ENCODE measurements around the gene OR10H5.
"Not testable (repeated sequence)": the region's sequence is repeated elsewhere in the genome, so short reads cannot be mapped to it uniquely, and the experiment has no call there.

OR10H5 gene

DNA sequence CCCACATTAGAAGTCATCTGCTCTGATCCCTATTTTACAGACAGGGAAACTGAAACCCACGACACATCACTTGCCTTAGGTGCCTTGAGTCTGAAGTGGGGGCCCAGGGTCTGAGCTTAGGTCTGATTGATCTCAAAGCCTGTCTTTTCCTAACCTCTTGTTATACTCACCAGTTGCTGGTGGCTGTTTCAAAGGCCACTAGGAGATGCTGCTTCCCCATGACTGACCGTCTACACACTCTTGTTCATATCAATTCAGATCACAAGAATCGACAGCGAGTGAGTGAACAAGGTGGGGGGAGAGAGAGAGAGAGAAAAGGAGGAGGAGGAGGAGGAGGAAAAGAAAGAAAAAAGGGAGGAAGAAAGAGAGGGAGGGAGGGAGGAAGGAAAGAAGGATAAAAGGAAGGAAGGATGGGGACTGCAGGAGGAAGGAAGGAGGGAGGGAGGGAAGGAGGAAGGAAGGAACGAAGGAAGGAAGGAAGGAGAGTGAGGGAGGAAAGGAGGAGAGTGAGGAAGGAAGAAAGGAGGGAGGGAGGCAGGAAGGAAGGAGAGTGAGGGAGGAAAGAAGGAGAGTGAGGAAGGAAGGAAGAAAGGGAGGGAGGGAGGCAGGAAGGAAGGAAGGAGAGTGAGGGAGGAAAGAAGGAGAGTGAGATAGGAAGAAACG, 24.7 kb downstream of the OR10H5 start:
- peak in 1 of 2 experiments; percentile 2 for DNase-seq

DNA sequence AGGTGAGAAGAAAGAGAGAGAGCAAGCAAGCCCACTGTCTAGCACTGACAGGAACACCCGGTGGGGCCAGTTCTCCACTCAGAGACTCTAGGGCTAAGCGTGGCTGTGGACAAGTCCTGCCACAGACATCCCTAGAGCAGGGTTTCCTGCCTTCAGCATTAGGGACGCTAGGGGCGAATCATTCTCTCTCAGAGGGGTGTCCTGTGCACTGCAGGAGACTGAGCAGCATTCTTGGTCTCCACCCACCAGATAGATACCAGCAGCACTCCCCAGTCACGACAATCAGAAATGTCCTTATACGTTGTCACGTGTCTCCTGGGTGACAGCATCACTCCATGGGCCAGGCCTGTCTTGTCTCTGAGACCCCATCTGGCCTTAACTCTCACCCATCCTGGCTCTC, 26.5 kb downstream of the OR10H5 start:
- no peak for DNase-seq

DNA sequence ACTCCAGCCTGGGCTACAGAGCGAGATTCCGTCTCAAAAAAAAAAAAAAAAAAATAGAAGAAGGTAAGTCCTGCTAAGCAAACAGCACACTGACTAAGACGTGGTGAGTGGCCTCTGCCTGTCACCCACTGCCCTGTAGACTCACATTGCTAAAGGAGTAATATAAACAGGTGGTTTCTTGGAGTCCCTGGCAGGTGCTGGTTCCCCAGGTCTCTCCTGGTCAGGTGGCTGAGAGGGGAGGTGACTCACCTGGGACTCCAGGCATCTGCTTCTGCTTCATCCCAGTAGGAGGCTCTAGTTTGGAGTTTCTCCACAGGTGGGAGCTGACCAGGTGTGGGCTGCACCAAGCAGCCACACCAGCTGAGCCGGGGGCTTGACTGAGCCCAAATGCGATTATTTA, 27.8 kb downstream of the OR10H5 start, which contains the start of gene OR10H1:
OR10H1 (minus strand) TSS at position 359 of the 400 bp plus-strand sequence. CDS start 7,627 bp downstream, outside the sequence.
- no peak for DNase-seq

DNA sequence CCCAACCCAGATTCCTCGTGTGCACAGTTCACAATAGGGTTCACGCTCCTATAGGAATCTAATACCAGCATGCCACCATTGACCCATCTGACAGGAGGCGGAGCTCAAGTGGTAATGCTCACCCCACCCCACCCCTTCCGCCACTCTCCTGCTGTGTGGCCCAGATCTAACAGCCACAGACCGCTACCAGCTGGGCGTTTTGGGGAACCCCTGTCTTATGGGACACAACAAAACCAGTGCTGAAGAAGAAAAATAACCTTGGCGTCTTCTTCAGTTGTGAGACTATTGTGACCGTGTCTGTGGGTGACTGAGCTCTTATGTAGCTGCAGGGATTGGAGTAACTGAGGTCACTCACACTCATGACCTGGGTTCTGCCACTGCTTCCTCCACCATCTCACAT, 33.2 kb downstream of the OR10H5 start:
- DNase-seq, result no peak

GRCh38 chr19:15825753-15826152, 38.3 kb downstream of the OR10H5 start:
- DNase-seq, result no peak

- DNase-seq, result no peak
Measured at GRCh38 chr19:15828121-15828610, 40.7 kb downstream of the OR10H5 start.

- DNase-seq, result not testable (repeated sequence)
Measured at GRCh38 chr19:15828611-15829305, 41.3 kb downstream of the OR10H5 start.

DNA sequence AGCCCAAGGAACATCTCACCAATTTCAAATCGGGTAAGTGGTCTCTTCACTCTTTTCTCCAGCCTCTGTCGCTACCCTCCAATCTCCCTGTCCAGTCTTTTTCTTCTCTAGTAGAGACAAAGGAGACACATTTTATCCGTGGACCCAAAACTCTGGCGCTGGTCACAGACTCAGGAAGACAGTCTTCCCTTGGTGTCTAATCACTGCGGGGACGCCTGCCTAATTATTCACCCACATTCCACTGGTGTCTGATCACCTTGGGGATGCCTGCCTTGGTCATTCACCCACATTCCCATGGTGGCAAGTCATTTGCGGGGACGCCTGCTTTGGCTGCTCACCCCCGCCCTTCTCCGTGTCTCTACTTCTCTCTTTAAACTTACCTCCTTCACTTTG, 41.8 kb downstream of the OR10H5 start:
- no peak for DNase-seq

DNA sequence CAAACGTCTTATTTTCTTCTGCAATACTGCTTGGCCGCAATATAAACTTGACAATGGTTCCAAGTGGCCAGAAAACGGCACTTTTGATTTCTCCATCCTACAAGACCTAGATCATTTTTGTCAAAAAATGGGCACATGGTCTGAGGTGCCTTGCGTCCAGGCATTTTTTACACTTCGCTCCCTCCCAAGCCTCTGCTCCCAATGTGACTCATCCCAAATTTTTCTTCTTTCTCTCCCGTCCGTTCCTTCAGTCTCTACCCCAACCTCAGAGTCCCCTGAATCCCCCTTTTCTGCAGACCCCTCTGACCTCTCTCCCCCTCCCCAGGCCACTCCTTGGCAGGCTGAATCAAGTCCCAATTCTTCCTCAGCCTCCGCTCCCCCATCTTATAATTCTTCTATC, 42.3 kb downstream of the OR10H5 start:
- DNase-seq, result no peak

DNA sequence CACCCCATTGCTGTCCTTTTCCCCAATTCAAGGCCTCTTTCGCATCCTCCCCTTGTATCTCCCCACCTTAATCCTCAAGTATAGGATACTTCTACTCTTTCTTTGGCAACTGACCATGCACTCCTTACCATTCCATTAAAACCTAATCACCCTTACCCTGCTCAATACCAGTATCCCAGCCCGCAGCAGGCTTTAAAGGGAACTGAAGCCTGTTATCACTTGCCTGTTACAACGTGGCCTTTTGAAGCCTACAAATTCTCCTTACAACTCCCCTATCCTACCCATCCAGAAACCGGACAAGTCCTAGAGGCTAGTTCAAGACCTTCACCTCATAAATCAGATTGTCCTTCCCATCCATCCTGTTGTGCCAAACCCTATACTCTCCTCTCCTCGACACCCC, 44.2 kb downstream of the OR10H5 start:
- DNase-seq, result no peak

DNA sequence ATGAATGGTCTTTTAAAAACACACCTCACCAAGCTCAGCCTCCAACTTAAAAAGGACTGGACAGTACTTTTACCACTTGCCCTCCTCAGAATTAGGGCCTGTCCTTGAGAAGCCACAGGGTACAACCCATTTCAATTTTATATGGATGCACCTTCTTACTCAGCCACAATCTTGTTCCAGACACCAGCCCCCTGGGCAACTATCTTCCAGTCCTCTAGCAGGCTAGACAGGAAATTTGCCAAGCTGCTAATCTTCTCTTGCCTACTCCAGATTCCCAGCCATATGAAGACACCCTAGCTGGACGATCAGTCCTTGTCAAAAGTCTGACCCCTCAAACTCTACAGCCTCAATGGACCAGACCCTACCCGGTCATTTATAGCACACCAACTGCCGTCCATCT, 46.8 kb downstream of the OR10H5 start:
- not testable (repeated sequence) for DNase-seq

GRCh38 chr19:15835565-15836329, 48.3 kb downstream of the OR10H5 start:
- not testable (repeated sequence) for DNase-seq

DNA sequence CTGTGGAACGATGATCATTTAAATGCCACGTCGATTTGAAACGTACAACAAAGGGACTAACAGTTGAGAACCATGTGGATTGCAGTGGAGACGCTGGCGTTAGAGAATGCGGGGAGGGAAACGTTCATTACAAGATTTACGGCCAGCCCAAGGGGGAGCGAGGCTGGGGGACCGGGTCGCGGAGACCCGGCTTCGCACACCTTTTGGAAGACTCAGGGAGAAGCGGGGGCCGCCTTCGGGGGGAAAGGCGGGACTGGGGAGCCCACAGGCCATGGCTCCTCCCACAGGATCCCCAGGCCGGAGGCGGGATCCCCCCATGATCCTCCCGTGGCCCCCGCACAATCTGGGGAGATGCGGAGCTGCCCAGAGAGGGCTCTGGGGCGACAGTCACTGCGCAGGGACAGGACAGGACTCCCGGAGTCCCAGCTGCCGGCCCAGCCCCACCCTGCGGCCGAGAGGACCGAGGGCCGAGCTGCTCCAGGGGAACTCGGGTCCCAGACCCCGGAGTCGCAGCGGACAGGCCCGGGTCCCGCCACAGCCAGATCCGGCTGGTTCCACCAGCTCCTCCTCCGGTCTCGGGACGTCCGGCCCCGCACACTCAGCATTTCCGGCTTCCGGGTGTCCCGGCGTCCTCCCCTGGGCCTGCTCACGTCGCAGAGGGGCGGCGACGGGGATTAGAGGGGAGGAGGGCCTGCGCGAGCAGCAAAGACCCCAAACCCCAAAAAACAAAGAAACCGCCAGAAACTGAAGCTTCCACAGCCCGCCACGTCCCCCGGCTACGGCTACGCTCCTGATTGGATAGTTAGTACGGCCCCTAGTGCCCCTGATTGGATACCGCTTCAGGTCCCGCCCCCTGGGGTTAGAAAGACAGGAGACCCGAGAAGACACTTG, 49.1 kb downstream of the OR10H5 start:
- DNase-seq, result peak; percentile 95

DNA sequence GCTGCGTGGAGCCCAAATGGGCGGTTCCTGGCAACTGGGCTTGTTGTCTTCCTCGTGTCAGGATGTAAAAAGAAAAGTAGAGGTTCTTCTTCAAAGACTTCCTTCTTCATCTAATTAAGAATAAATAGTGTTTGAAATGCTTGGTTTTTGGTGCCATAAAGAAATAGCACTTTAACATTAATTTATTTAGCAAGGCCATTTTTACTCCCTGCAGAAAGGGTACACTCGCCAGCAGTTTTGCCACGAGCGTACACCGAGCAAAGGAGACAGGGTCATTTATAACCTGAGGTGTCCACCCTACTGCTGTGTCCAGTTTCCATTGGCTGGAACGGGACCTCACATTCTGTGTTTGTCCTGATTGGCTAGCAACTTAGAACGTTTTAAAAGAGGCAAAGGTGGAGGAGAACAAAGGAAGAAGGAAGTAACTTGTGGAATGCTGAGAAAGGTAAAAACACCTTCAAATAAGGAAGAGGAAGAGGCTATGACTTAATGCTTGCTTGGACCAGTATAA, 49.8 kb downstream of the OR10H5 start:
- peak; percentile 65 to 72 for DNase-seq

DNA sequence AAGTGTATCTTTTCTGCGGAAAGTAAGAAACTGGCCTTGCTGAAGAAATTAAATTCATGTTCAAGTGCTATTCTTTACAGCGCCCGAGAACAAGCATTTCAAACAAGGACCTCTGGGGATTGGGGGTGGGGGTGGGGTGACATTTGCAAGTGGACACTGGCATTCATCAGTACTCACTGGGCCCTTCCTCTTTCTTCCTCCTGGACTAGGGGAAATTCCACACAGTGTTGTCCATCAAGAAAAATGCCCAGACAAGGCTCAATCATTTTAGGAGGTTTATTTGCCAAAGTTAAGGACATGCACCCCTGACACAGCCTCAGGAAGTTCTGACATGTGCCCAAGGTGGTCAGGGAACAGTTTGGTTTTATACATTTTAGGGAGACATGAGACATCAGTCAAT, 50.9 kb downstream of the OR10H5 start:
- no peak for DNase-seq

GRCh38 chr19:15839888-15840287, 52.4 kb downstream of the OR10H5 start:
- DNase-seq, result not testable (repeated sequence)

- no peak for DNase-seq
Measured at GRCh38 chr19:15840833-15841232, 53.4 kb downstream of the OR10H5 start.

GRCh38 chr19:15841875-15842569, 54.6 kb downstream of the OR10H5 start:
- DNase-seq, result no peak

DNA sequence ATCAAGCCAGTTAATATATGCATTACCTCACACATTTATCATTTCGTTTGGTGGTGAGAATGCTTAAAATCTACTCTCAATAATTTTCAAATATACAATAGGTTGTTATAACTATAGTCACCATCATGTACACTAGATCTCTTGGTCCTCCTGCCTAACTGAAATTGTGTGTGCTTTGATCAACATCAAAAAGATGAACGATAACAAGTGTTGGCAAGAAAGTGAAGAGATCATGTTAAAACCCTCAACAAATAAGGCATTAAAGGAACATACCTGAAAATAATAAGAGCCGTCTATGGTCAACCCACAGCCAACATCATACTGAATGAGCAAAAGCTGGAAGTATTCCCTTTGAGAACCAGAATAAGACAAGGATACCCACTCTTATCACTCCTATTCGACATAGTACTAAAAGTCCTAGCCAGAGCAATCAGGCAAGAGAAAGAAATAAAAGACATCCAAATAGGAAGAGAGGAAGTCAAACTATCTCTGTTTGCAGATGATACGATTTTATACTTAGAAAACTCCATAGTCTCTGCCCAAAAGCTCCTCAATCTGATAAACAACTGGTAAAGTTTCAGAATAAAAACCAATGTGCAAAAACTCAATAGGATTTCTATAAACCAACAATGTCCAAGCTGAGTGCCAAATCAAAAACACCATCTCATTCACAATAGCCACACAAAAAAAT, 55.9 kb downstream of the OR10H5 start:
- no peak for DNase-seq

DNA sequence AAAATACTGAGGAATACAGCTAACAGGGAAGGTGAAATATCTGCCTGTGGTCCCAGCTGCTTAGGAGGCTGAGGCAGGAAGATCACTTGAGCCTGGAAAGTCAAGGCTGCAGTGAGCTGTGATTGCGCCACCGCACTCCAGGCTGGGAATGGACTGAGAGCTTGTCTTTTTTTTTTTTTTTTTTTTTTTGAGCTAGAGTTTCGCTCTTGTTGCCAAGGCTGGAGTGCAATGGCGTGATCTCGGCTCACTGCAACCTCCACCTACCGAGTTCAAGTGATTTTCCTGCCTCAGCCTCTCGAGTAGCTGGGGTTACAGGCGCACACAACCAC, 56.4 kb downstream of the OR10H5 start:
- DNase-seq, result not testable (repeated sequence)

- no peak for DNase-seq
Measured at GRCh38 chr19:15846923-15847322, 59.5 kb downstream of the OR10H5 start.

Measured in SHP77 (cell line).